GM06990 (cell line): ENCODE results near the gene PRKRIP1.
"Not testable (repeated sequence)": the region's sequence is repeated elsewhere in the genome, so short reads cannot be mapped to it uniquely, and the experiment has no call there.

Source experiments
- DNase-seq: peaks from one replicate; pipeline ENCODE4 v3.0.0-alpha.2; 2011; ENCODE audit not compliant: insufficient read length; ENCODE audit errors: extremely low read depth
- H3K27me3 ChIP-seq: replicated peaks from 2 replicates; pipeline ENCODE4 v1.6.0; 2011; ENCODE audit warnings: low read length; ENCODE audit not compliant: control insufficient read depth, insufficient read depth
- H3K36me3 ChIP-seq: 2 replicates; pipeline ENCODE4 v1.5.1; 2011; ENCODE audit warnings: low read length; ENCODE audit not compliant: control insufficient read depth, insufficient read depth
- H3K4me3 ChIP-seq: replicated peaks from 2 replicates; pipeline ENCODE4 v1.5.1; 2011; ENCODE audit warnings: low read depth, mild to moderate bottlenecking, control low read depth, low read length
- CTCF ChIP-seq: IDR thresholded peaks from 2 replicates; pipeline ENCODE4 v1.5.1; 2011; ENCODE audit warnings: low read length, control low read depth, mild to moderate bottlenecking, inconsistent platforms; ENCODE audit not compliant: insufficient read depth, poor library complexity, severe bottlenecking

PRKRIP1 gene

DNA sequence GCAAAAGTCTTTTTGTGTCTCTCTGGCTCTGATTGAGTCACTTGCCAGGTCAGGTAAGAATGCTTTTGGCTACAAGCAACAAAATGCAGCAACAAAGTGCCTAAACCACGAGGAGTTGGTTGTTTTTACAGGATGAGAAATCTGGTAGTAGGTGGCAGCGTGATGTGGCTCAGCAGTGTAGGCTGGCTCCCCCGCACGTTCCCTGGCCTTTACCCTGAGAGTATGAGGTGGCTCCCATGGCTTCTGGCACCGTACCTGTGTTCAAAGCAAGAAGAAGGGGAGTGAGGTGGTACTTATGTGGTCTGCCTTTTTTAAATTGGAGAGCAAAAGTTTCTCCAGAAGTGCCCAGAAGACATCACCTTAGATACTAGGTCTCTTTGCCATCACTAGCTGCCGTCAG lies 11.7 kb downstream of the PRKRIP1 start:
- Histone ChIP-seq H3K4me3 (no peak overlapping the region), H3K36me3 (peaks cover 33% of the 10 kb centered on the region)

GRCh38 chr7:102408530-102408929 lies 12.4 kb downstream of the PRKRIP1 start:
- H3K36me3 ChIP-seq: peaks cover 33% of the 10 kb centered on the region
- H3K27me3 ChIP-seq, H3K4me3 ChIP-seq: not testable (repeated sequence)
- DNase-seq: peak; percentile 76

More for the DNA sequence above, 11.7 kb downstream of the PRKRIP1 start:
- TF ChIP-seq CTCF: no peak
- DNase-seq: no peak
- no peaks in the 10 kb centered on the region for H3K27me3 ChIP-seq

- DNase-seq: no peak
- no peak for TF ChIP-seq CTCF
- H3K36me3 ChIP-seq: peaks cover 27% of the 10 kb centered on the region
- no peak overlapping the region for H3K4me3 ChIP-seq
- no peaks in the 10 kb centered on the region for H3K27me3 ChIP-seq
These were observed 13.2 kb downstream of the PRKRIP1 start for GRCh38 chr7:102409340-102409739.

DNA sequence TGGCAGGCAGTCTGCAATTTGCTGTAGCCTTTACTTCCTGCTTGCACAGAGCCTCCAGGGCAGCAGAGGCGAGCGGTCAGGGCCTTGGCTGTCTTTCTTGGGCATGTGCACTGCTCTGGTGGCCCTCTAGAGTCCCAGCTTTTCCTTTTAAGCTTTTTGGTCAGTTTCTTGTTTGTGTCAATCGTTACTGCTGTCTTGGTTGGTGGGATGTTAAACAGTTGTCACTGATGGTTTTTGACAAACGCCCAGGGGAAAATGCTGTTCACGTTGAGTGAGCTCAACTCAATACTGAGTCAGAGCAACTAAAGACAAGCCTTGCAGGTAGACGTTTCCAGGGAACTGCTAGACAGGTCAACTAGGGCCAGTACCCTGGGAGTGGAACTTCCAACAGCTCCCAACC lies 14.0 kb downstream of the PRKRIP1 start:
- peaks cover 27% of the 10 kb centered on the region for H3K36me3 ChIP-seq
- H3K4me3 ChIP-seq: no peak overlapping the region
- H3K27me3 ChIP-seq: no peaks in the 10 kb centered on the region
- TF ChIP-seq CTCF: no peak
- DNase-seq: no peak

GRCh38 chr7:102410918-102411317 lies 14.8 kb downstream of the PRKRIP1 start:
- DNase-seq: no peak
- H3K36me3 ChIP-seq: peaks cover 27% of the 10 kb centered on the region
- H3K27me3 ChIP-seq: no peaks in the 10 kb centered on the region
- TF ChIP-seq CTCF: no peak
- no peak overlapping the region for H3K4me3 ChIP-seq

DNA sequence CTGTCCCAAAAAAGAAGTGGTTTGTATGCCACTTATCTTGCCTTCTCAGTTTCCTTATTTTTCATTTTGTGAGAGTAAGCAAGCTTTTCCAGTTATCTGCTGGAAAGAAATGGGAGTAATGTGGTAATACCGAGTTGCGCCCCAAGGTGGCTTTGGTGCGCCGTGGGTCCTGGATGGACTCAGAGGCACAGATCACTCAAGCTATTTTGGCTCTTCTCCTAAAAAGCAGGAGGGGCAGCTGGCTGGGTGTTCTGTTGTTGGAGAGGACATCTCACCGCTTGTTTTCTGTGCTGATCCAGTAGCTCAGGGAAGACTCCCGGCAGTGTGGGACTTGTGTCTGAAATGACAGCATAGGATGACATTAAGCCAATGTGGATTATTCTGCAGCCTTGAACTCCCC lies 16.4 kb downstream of the PRKRIP1 start:
- Histone ChIP-seq H3K27me3 (no peaks in the 10 kb centered on the region), H3K36me3 (peaks cover 20% of the 10 kb centered on the region), H3K4me3 (no peak overlapping the region)
- TF ChIP-seq CTCF: peak; percentile 52
- DNase-seq: no peak
